ENCODE results near the gene NR6A1.

NR6A1 gene

DNA sequence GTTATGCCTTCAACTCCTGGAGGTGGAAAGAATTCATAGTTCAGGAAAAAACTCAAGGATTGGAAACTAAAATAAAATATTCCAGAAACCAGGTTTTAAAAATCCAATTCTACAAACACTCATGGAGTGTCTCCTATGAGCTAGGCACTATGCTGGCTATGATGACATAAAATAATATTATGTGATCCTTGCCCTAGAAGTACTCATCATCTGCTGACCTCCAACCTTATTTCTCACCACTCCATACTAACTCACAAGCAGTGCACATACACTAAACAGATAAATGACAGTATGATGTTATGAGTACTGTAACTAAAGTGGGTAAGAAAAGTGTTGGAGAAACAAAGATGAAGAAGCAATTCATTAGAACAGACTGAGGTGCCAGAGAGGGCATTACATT is 170.7 kb downstream of the NR6A1 start:
- Histone ChIP-seq H3K27me3 (ENCODE audit: insufficient read depth, insufficient read length) (no peaks in the 10 kb centered on the region), H3K9me3 (ENCODE audit: insufficient read depth, low read length) (no peaks in the 10 kb centered on the region), H3K4me3 (ENCODE audit: insufficient read length, low read depth) (no peak overlapping the region), H3K9ac (ENCODE audit: insufficient read length, low read depth) (no peak overlapping the region), H3K36me3 (ENCODE audit: insufficient read depth, insufficient read length, low read length) (no peaks in the 10 kb centered on the region), H3K4me1 (ENCODE audit: insufficient read depth, insufficient read length) (peaks cover 4% of the 10 kb centered on the region)
- TF ChIP-seq SUZ12 (IDR thresholded peaks at IDR 0.05; ENCODE audit: extremely low read depth, insufficient read depth, insufficient read length), result no peak
- no peak for DNase-seq (ENCODE audit: low read depth, low spot score)

GRCh38 chr9:124599121-124599795 is 171.9 kb downstream of the NR6A1 start:
- no peak for DNase-seq (ENCODE audit: low read depth, low spot score)
- H3K36me3 ChIP-seq (ENCODE audit: insufficient read depth, insufficient read length, low read length), result no peaks in the 10 kb centered on the region
- TF ChIP-seq YY1 (IDR thresholded peaks at IDR 0.05; ENCODE audit: insufficient read depth, insufficient read length) (no peak), SUZ12 (IDR thresholded peaks at IDR 0.05; ENCODE audit: extremely low read depth, insufficient read depth, insufficient read length) (no peak), ZNF274 (IDR thresholded peaks at IDR 0.05; ENCODE audit: low read depth, low read length) (no peak)
- H3K4me1 ChIP-seq (ENCODE audit: insufficient read depth, insufficient read length), result peaks cover 4% of the 10 kb centered on the region
- H3K9me3 ChIP-seq (ENCODE audit: insufficient read depth, low read length), result no peaks in the 10 kb centered on the region
- H3K9ac ChIP-seq (ENCODE audit: insufficient read length, low read depth), result no peak overlapping the region
- H3K27me3 ChIP-seq (ENCODE audit: insufficient read depth, insufficient read length), result no peaks in the 10 kb centered on the region
- no peak overlapping the region for H3K4me3 ChIP-seq (ENCODE audit: insufficient read length, low read depth)

DNA sequence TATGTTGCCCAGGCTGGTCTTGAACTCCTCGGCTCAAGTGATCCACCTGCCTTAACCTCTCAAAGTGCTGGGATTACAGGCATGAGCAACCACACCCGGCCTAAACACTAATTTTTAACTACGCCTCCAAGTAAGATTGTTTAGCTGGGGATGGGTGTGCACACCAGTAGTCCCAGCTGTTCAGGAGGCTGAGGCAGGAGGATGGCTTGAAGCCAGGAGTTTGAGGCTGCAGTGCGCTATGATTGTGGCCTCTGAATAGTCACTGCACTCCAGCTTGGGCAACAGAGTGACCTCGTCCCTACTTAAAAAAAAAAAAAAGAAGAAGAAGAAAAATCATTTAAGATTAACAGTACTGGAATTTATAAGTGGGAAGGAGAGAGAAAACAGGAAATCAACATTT is 173.1 kb downstream of the NR6A1 start:
- Histone ChIP-seq H3K9ac (ENCODE audit: insufficient read length, low read depth) (no peak overlapping the region), H3K36me3 (ENCODE audit: insufficient read depth, insufficient read length, low read length) (no peaks in the 10 kb centered on the region), H3K27me3 (ENCODE audit: insufficient read depth, insufficient read length) (no peaks in the 10 kb centered on the region), H3K9me3 (ENCODE audit: insufficient read depth, low read length) (no peaks in the 10 kb centered on the region), H3K4me3 (ENCODE audit: insufficient read length, low read depth) (no peak overlapping the region), H3K4me1 (ENCODE audit: insufficient read depth, insufficient read length) (peaks cover 4% of the 10 kb centered on the region)
- TF ChIP-seq SUZ12 (IDR thresholded peaks at IDR 0.05; ENCODE audit: extremely low read depth, insufficient read depth, insufficient read length) (no peak), ZNF274 (IDR thresholded peaks at IDR 0.05; ENCODE audit: low read depth, low read length) (no peak)
- DNase-seq (ENCODE audit: low read depth, low spot score), result no peak

- no peaks in the 10 kb centered on the region for H3K36me3 ChIP-seq (ENCODE audit: insufficient read depth, insufficient read length, low read length)
- no peak overlapping the region for H3K4me3 ChIP-seq (ENCODE audit: insufficient read length, low read depth)
- H3K4me1 ChIP-seq (ENCODE audit: insufficient read depth, insufficient read length), result peaks cover 4% of the 10 kb centered on the region
- no peak overlapping the region for H3K9ac ChIP-seq (ENCODE audit: insufficient read length, low read depth)
- no peak for DNase-seq (ENCODE audit: low read depth, low spot score)
- H3K9me3 ChIP-seq (ENCODE audit: insufficient read depth, low read length), result no peaks in the 10 kb centered on the region
- no peaks in the 10 kb centered on the region for H3K27me3 ChIP-seq (ENCODE audit: insufficient read depth, insufficient read length)
- TF ChIP-seq ZNF274 (IDR thresholded peaks at IDR 0.05; ENCODE audit: low read depth, low read length) (no peak), YY1 (IDR thresholded peaks at IDR 0.05; ENCODE audit: insufficient read depth, insufficient read length) (no peak), SUZ12 (IDR thresholded peaks at IDR 0.05; ENCODE audit: extremely low read depth, insufficient read depth, insufficient read length) (no peak)
Observed at GRCh38 chr9:124596172-124596839, 174.8 kb downstream of the NR6A1 start.

DNA sequence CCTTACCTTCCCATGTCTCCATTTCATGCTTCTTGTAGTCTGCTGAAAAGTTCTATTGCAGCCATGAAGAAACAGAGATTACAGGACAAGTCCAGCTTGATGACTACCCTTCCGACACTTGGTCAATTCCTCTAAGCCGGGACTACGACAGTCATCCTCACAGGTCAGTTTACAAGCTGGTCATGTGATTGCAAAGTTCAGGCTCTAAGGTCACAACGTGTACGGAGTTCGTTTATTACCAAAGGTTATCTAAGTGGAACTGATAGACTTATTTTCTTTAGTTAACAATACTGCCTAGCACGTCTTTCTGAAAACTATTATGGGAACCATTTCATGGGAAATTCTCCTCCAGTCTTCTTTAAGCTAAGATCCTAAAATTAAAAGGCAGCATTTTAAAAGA is 175.4 kb downstream of the NR6A1 start:
- Histone ChIP-seq H3K4me1 (ENCODE audit: insufficient read depth, insufficient read length) (peaks cover 4% of the 10 kb centered on the region), H3K9ac (ENCODE audit: insufficient read length, low read depth) (no peak overlapping the region), H3K4me3 (ENCODE audit: insufficient read length, low read depth) (no peak overlapping the region), H3K36me3 (ENCODE audit: insufficient read depth, insufficient read length, low read length) (no peaks in the 10 kb centered on the region), H3K9me3 (ENCODE audit: insufficient read depth, low read length) (no peaks in the 10 kb centered on the region), H3K27me3 (ENCODE audit: insufficient read depth, insufficient read length) (no peaks in the 10 kb centered on the region)
- TF ChIP-seq SUZ12 (IDR thresholded peaks at IDR 0.05; ENCODE audit: extremely low read depth, insufficient read depth, insufficient read length) (no peak), YY1 (IDR thresholded peaks at IDR 0.05; ENCODE audit: insufficient read depth, insufficient read length) (no peak), ZNF274 (IDR thresholded peaks at IDR 0.05; ENCODE audit: low read depth, low read length) (no peak)
- DNase-seq (ENCODE audit: low read depth, low spot score), result no peak

DNA sequence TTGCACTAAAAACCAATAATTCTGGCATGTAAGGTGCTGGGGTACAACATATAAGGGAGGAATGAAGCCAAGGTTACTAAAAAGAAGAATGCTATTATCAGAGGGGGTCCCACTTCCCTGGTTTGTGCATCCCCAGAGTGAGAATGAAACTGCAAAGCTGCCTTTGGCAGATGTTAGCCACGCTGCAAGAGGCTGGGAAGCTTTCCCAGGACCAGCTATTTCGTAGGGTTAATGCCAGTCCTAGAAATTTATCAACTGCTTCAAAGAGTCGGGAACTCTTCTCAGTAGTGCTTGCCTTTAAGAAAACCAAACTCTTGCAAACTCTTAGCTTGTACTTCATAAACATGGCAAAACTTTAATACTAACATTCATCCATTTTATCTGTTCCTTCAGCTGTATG is 176.4 kb downstream of the NR6A1 start:
- Histone ChIP-seq H3K9me3 (ENCODE audit: insufficient read depth, low read length) (no peaks in the 10 kb centered on the region), H3K27me3 (ENCODE audit: insufficient read depth, insufficient read length) (no peaks in the 10 kb centered on the region), H3K4me1 (ENCODE audit: insufficient read depth, insufficient read length) (peaks cover 4% of the 10 kb centered on the region), H3K36me3 (ENCODE audit: insufficient read depth, insufficient read length, low read length) (no peaks in the 10 kb centered on the region), H3K9ac (ENCODE audit: insufficient read length, low read depth) (no peak overlapping the region), H3K4me3 (ENCODE audit: insufficient read length, low read depth) (no peak overlapping the region)
- no peak for DNase-seq (ENCODE audit: low read depth, low spot score)
- no peak for TF ChIP-seq YY1 (IDR thresholded peaks at IDR 0.05; ENCODE audit: insufficient read depth, insufficient read length)
- no peak for TF ChIP-seq SUZ12 (IDR thresholded peaks at IDR 0.05; ENCODE audit: extremely low read depth, insufficient read depth, insufficient read length)
- no peak for TF ChIP-seq ZNF274 (IDR thresholded peaks at IDR 0.05; ENCODE audit: low read depth, low read length)

GRCh38 chr9:124594225-124594624 is 176.9 kb downstream of the NR6A1 start:
- Histone ChIP-seq H3K27me3 (ENCODE audit: insufficient read depth, insufficient read length) (no peaks in the 10 kb centered on the region), H3K9ac (ENCODE audit: insufficient read length, low read depth) (no peak overlapping the region), H3K4me1 (ENCODE audit: insufficient read depth, insufficient read length) (peaks cover 4% of the 10 kb centered on the region), H3K9me3 (ENCODE audit: insufficient read depth, low read length) (no peaks in the 10 kb centered on the region), H3K36me3 (ENCODE audit: insufficient read depth, insufficient read length, low read length) (no peaks in the 10 kb centered on the region), H3K4me3 (ENCODE audit: insufficient read length, low read depth) (no peak overlapping the region)
- TF ChIP-seq ZNF274 (IDR thresholded peaks at IDR 0.05; ENCODE audit: low read depth, low read length), result no peak
- TF ChIP-seq YY1 (IDR thresholded peaks at IDR 0.05; ENCODE audit: insufficient read depth, insufficient read length), result no peak
- TF ChIP-seq SUZ12 (IDR thresholded peaks at IDR 0.05; ENCODE audit: extremely low read depth, insufficient read depth, insufficient read length), result no peak
- DNase-seq (ENCODE audit: low read depth, low spot score), result no peak
